Activated gamma-delta T cell treated with anti-CD3 and anti-CD28 coated beads, Interleukin-2, amount 50 U/mL, for 16 hours (primary cell): Measurements from ENCODE around the gene SVOPL.
"Not testable (repeated sequence)": the region's sequence is repeated elsewhere in the genome, so short reads cannot be mapped to it uniquely, and the experiment has no call there.

Source experiments
- DNase-seq: peaks from one replicate; pipeline ENCODE4 v3.0.0-alpha.2; 2020; ENCODE audit warnings: low read depth

SVOPL gene

DNA sequence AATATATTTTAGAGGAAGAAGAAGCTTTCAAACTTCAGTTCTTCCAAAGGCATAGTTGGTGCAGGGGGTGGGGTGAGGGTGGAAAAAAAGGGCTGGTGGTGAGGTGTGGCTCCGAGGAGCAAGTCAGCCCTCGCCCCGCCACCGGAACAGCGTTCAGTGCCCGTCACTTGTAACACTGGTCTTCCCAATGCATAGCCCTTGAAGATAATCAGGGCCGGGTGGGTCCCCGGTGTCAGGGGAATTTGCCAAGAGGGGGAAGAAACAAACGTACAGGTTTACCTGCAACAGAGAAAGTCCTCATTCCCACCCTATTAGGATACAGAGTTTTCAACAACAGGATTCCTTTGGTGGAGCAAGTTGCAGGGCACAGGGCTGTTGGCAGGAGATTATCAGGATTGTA lies 1.5 kb downstream of the SVOPL start:
- DNase-seq = no peak

DNA sequence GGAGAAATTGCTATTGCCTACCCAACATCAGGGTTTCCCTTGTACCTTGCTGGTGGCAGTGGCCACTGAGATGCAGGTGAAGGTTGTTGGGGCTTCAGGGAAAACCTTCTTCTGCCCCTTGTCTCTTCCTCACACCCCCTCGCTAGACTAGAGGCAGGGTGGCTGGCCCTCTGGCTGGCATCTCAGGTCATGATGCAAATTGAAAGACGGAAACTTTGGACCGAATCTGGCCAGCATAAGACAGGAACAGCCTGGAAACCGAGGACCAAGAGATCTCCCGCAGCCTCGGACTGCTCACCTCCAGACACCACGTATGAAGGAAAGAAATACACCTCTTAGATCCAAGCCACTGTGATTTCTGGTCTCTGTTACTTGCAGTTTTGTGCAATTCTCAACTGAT lies 2.9 kb downstream of the SVOPL start:
- no peak for DNase-seq

DNA sequence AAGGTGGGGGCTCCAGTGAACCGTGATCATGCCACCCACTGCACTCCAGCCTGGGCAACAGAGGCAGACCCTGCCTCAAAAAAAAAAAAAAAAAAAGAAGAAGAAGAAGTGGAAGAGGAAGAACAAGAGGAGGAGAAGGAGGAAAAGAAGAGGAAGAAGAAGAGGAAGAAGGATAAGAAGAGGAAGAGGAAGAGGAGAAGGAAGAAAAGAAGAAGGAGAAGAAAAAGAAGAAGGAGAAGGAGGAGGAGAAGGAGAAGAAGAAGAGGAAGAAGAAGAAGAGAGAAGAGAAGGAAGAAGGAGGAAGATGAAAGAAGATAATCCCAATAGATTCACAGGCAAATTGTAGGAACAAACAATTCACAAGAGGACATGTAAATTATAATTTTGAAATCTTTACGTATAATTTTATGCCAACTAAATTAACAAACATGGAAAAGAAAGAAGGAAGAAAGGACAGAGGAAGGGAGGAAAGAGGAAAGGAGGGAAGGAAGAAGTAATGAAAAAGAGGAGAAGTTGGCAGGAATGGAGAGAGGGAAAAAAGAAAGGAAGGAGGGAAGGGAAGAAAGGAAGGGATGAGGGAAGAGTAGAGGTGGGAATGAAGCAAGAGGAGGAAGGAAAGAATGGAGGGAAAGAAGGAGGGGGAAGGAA lies 3.5 kb downstream of the SVOPL start:
- DNase-seq = no peak

DNA sequence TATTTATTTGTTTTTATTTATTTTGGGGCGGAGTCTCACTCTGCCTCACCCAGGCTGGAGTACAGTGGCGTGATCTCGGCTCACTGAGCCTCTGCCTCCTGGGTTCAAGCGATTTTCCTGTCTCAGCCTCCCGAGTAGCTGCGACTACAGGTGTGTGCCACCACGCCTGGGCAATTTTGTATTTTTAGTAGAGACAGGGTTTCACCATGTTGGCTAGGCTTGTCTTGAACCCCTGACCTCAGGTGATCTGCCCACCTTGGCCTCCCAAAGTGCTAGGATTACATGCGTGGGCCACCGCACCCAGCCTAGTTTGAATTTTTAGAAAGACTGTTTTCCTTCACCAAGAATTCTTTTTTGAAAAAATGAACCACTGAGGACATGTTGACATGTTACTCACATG lies 5.4 kb downstream of the SVOPL start:
- not testable (repeated sequence) for DNase-seq

DNA sequence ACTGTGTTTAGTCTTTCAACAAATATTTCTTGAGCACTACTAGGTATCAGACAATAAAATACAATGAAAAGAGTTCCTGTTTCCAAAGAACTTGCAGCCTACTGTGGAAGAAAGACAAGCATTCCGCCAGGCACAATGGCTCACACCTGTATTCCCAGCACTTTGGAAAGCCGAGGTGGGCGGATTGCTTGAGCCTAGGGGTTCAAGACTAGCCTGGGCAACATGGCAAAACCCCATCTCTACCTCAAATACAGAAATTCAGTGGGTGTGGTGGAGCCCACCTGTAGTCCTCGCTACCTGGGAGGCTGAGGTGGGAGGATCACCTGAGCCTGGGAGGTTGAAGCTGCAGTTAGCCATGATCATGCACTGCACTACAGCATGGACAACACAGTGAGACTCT lies 6.1 kb downstream of the SVOPL start:
- DNase-seq = no peak

DNA sequence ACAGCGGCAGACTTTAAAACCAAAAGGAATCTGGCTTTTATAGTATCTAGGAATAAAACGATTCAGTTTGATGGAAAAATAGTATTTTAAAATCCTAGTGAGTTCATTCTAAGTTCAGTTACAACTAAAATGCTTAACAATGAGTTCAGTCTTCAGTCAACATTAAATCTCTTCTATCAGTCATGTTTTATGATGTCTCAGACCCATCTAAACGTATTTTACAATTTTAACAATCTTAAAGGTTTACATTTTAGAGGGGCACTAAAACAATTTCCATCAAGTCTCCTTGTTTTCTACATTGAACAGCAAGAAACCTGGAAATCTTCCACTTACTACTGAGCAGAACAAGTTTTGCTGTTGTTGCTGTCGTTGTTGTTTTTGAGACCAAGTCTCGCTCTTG lies 10.0 kb downstream of the SVOPL start:
- no peak for DNase-seq

DNA sequence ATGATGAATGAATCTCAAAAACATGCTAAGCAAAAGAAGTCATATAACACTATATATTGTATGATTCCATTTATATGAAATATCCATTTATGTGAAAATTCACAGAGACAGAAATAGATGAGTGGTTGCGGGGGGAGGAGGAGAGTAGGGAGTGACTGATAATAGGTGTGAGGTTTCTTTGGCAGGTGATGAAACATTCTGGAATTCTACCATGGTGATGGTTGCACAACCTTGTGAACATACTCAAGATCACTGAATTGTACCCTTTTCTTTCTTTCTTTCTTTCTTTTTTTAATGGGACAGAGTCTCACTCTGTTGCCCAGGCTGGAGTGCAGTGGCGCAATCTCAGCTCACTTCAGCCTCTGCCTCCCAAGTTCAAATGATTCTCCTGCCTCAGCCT lies 10.7 kb downstream of the SVOPL start:
- DNase-seq = no peak

DNA sequence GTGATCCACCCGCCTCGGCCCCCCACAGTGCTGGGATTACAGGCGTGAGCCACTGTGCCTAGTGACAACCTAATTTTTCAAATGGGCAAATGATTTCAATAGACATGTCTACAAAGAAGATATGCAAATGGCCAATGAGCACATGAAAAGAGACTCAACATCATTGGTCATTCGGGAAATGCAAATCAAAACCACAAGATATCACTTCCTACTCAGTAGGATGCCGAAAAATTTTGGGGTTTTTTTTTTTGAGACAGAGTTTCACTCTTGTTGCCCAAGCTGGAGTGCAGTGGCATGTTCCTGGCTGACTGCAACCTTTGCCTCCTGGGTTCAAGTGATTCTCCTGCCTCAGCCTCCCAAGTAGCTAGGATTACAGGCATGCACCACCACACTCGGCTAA lies 13.1 kb downstream of the SVOPL start:
- not testable (repeated sequence) for DNase-seq

DNA sequence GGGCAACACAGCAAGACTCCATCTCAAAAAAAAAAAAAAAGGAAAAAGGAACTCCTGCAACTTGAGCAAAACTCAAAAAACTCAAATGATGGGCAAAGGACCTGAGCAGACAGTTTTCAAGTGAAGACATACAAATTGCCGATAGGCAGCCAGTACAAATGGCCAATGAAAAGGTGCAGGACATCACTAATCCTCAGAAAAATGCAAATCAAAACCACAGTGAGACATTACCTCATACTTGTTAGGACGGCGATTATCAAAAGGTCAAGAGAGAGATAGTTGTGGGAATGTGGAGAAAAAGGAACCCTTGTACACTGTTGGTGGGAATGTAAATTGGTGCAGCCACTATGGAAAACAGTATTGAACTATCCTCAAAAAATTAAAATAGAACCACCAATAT lies 16.8 kb downstream of the SVOPL start:
- no peak for DNase-seq

DNA sequence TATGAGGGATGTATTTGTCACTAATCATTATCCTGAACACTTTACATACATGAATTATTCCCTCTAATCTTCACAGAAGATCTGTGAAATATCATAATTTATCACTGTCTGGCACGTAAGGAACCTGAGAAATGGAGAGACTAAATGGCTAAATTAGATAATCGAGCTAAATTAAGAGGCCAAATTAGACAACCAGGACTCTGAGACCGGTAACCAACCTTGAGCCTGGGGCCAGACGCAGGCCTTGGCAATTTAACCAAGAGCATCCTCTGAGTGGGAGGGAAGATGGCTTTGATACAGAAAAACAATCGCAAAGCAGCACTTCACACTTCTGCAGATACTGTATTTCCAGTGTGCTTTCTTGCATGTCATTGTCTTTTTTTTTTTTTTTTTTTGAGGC lies 21.4 kb downstream of the SVOPL start:
- DNase-seq = no peak

DNA sequence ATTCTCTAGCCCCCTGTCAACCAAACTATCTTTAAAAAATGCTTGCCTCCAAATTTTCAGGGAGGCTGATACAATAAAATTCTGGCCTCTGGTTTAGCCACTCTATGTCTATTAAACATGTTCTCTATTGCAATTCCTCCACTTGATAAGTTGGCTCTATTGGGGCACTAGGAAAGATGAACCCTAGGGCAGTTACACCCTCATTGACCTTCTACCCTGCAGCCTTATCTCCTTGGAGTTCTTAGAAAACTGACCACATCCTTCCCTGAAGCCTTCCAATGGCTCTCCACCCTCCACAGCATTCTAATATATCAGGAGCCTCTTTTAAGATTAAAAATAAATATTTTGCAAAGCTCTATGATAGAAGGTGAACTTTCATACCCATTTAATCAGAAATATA lies 30.6 kb downstream of the SVOPL start:
- DNase-seq = no peak

DNA sequence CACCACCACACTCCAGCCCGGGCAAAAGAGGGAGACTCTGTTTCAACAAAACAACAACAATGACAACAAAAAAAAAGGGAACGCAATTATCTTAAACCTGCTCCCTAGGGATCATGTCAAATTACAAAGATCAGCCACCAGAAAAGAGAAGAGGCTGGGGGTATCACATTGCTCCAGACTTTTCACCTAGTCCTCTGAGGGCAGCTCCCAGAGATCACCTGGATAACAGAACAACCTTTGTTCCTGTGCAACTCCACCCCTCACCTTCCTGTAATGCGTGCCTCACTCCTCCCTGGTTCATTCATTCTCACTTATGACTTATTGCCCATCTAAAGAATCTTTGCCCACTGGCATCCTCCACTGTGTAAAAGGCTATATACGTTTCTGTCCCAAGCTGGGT lies 31.8 kb downstream of the SVOPL start:
- no peak for DNase-seq

DNA sequence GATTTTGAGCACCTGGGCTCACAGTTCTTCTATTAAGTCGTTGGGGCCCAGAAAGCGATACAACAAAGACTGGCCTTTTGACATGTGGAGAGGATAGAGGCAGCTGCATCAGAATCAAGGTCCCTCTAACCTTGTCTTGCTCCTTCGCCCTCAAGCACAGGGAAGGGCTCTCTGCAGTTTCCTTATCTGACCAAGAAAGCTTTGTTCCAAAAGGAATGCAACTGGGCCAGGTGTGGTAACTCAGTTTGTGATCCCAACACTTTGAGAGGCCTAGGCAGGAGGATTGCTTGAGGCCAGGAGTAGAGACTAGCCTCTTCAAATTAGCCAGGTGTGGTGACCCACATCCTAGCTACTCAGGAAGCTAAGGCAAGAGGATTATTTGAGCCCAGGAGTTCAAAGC lies 32.2 kb downstream of the SVOPL start:
- DNase-seq = no peak

DNA sequence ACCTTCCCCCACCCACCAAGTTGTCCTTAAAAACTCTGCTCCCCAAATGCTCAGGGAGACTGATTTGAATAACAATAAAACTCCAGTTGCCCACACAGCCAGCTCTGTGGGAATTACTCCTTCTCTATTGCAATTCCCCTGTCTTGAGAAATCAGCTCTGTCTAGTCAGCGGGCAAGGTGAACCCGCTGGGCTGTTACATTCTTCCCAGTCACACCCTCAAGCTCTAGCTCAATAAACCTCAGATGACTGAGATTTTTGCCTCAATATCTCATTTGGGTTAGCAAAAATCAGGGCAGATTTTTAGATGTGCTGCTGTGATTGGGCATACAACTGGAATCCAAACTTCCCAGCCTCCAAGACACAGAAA lies 32.9 kb downstream of the SVOPL start:
- no peak for DNase-seq

DNA sequence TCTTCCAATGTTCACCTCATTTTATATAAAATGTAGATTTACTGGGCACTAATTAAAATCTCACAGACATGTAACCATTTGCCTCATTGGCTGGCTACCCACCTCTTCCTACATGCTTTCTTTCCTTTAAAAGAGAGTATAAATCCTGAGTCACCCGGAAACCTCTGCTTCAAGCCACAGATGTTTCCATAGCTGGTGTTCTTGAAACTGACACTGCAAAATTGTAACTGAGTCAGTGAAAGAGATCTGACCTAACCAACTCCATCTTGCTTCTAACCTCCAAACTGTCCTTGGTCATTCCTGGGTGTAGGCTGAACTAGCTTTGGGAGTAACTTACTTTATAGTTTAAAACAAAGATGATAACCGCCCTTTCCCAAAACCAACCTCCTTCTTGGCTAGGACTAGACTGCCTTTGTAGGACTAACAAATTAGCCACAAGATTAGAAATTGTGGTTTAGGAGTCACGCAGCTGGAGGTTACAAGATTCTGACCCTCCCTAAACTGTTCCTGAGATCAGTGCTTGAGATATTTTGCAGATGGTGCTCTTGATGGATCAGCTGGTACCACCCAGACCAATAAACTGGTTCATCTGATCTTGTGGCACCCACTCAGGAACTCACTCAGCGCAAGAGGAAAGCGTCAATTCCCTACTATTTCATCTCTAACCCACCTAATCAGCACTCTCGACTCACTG lies 33.5 kb downstream of the SVOPL start:
- DNase-seq = no peak

DNA sequence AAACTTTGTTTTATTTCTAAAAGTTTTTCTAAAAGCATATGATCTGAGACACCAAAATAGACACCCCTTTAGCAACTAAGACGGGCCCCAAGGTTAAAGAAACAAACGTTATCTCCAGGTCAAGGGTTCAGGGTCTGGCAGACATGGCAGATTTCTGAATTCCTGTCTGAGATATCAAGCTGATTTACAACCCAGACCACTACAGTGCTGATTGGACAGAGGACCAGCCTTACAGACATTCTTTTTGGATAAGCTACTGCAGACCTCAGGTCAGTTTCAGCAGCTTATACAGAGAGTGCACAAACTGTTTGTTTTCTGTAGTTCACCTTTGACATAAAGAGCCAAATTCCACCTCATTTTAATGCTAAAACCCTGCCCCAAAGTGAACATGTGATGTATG lies 34.8 kb downstream of the SVOPL start:
- no peak for DNase-seq

DNA sequence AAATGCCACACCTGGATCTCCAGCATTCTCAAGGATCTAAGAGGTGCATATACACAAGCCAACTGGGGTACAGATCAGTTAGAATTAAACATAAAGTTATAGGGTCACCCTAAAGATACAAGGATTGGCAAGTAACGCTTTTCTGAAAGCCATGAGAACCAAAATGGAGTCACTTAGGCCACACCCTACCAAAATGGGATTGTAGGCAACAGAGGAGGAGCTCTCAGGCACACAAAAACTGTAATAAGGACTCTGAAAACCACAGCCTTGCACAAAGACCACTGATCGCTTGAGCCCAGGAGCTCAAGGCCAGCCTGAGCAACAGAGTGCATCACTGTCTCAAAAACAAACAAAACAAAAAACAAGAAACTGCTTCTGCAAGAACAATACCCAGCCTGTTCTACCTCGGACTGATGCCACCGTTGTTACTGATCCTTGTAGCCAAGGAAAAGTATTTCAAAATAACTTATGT lies 35.5 kb downstream of the SVOPL start:
- no peak for DNase-seq

DNA sequence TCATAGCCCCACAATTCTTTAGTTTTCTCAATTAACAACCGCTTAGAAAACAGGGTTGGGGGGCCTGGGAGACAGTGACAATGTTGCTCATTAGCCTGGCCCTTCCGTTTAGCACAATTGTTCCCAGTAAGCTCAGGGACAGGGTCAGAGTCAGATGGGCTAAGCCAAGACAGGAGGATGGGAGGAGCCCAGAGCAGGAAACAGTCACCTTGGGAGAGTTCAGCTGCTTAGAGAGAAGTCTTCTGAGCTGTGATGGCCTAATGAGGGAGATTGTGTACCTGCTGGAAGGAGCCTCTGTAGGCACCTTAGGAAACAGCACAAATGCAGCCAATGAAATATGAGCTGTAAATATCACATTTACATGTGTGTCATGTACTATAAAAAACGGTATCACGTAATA lies 35.9 kb downstream of the SVOPL start:
- DNase-seq = no peak

DNA sequence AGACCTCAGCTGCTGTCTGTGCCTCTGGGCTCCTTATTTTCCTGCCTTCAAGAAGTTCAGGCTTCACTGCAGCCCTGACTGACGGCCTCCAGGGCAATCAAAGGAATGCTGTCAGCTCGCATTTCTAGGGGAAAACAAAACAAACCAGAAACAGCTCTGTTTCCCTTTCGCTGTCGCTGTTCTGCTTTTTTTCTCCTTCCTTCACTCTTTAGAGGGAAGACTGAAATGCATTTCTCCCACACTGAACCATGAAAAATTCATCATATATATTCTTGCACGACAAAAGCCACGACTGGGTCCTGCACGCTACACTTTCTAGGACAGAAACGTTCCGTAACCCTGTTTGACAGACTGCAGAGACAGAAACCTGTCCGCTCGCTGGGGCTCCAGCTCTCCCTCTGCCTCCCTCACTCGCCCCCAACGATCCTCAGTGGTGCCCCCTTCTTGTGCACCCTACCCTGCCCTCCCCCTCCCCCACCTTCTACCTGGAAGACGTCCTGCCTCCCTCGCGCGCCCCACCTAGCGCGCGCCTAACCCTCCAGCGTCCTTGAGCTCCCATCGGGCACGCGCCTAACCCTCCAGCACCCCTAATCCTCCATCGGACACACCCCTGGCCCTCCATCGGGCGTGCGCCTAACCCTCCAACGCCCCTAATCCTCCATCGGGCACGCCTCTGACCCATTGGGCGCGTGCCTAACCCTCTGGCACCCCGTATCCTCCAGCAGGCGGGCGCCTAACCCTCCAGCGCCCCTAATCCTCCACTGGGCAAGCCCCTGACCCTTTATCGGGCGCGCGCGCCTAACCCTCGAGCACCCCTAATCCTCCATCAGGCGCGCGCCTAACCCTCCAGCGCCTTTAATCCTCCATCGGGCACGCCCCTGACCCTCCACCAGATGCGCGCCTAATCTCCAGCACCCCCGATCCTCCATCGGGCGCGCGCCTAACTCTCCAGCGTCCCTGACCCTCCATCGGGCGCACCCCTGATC lies 37.1 kb downstream of the SVOPL start:
- DNase-seq = no peak

DNA sequence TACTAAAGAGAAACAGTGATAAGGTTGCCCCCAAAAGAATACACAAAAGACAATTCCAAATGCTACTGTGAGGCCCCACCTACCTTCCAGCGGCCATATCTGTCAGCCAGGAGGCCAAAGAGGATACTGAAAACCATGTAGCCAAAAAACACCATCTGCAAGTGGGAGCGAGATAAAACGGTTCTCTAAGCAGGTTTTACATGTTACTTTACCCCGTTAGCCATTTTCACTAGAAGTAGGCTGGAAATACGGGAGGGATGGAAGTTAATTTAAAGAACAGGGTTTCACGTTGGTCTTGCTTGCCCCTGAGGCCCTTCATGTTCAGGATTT lies 38.2 kb downstream of the SVOPL start:
- DNase-seq = no peak

DNA sequence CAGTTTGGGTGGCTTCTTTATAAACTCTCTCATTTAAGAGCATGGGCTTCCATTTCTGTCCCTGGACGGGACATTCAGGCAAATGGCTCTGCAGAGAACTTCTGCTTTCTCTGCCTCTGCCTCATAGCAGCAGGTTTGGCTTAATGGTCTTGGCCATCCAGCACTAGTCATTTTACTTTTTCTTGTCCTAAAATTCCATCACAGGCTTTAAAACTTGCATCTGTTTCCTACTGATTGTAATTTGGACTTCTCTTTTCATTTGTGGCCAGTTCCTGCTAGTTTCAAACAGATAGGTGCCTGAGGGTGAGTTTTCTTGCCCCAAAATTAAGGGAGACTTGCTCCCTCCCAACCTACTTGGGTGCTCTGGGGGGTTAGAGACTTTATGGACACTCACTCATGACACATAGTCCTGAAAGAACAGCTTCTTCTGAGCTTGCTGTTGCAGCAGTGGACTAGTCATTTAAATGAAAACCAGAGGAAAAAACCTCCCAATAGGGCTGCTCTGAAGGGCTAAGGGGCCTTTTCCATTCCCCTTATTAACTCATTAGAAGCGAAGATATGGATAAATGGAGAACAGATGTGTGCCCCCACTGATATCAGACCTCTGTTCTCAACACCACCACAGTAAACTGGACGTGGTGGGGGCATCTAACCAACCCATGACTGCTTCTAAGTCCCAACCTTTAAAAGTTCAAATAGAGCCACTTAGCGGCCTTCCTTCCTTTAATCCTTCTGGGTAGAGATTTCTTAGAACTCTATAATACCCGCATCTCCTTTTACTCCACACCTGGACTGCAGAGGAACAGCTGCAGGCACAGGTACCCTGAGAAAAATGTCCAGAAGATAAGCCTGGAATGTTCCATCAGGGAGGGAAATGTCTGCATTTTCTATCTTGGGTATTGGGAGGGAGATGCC lies 38.8 kb downstream of the SVOPL start:
- DNase-seq = no peak

DNA sequence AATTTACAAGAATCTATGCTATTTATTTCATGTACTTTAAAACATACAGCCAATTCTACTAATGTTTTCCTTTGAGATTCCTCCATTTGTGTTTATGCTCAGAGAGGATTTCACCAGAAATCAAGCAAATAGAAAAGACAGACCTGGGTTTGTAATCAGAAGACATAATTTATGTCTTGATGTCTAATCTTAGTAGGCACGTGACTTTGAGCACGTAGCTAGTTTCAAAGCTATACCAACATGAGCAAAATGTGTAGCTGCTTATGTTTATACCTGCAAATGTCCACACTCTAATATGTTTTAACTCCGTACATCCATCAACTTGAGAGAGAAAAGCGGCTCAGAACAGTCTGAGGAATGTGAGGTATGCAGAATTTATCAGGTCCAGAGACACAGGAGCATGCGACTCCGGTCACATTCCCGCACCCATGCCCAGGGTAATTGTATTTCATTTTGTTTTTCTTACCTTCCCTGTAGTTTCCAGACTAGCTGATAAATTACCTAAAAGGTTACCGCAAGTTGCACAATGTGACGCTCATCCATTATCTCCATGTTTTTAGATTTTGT lies 40.0 kb downstream of the SVOPL start:
- DNase-seq = no peak
